Keratinocyte (primary cell): ENCODE measurements around the gene CCDC150. TPM values are rescaled to one million over a fixed set of nuclear protein-coding genes. Genes with fewer than 3 reads are reported as not detected.

ENCODE experiments used
- DNase-seq: peaks from one replicate; pipeline ENCODE4 v3.0.0-alpha.2; 2011; ENCODE audit warnings: low read depth, missing footprints, low spot score
- FAIRE-seq: peaks from 2 replicates; lab custom pipeline; 2011; peaks lifted over from hg19 to GRCh38; lab: Jason Lieb, UNC
- H2AFZ ChIP-seq: 2 replicates; pipeline ENCODE4 v1.6.0; 2012; ENCODE audit warnings: low read length, control low read depth, inconsistent platforms; ENCODE audit not compliant: control insufficient read depth
- H3K27ac ChIP-seq: 2 replicates; pipeline ENCODE4 v1.5.1; 2011; ENCODE audit warnings: low read length; ENCODE audit not compliant: control insufficient read depth, insufficient read depth
- H3K27me3 ChIP-seq: 3 replicates; pipeline ENCODE4 v1.6.0; 2011; ENCODE audit warnings: low read length; ENCODE audit not compliant: control insufficient read depth, insufficient read depth; ENCODE audit errors: extremely low read depth
- H3K36me3 ChIP-seq, 2 experiments: 2 replicates in 1 of 2; 3 replicates in 1 of 2; pipeline ENCODE4 v1.5.1; 2011; ENCODE audit warnings: low read length in 2 of 2, mild to moderate bottlenecking in 1 of 2; ENCODE audit not compliant: control insufficient read depth in 2 of 2, insufficient read depth in 2 of 2; ENCODE audit errors: extremely low read depth in 1 of 2
- H3K4me1 ChIP-seq: 3 replicates; pipeline ENCODE4 v1.5.1; 2011; ENCODE audit warnings: low read length; ENCODE audit not compliant: control insufficient read depth, insufficient read depth; ENCODE audit errors: extremely low read depth
- H3K4me2 ChIP-seq: 3 replicates; pipeline ENCODE4 v1.6.0; 2011; ENCODE audit warnings: low read depth, low read length; ENCODE audit not compliant: control insufficient read depth, insufficient read depth; ENCODE audit errors: extremely low read depth
- H3K4me3 ChIP-seq, 3 experiments: fragments of 200-600 bp in 1 of 3; sonication (generic) in 1 of 3; 2 replicates in 2 of 3; 3 replicates in 1 of 3; pipeline ENCODE4 v1.5.1; 2011 to 2016; ENCODE audit warnings: low read length in 3 of 3, mild to moderate bottlenecking in 3 of 3, control low read depth in 2 of 3, inconsistent platforms in 1 of 3, low read depth in 1 of 3, mixed read lengths in 1 of 3, mixed run types in 1 of 3, moderate library complexity in 1 of 3; ENCODE audit not compliant: control insufficient read depth in 2 of 3, insufficient read depth in 2 of 3; ENCODE audit errors: extremely low read depth in 1 of 3
- H3K79me2 ChIP-seq: 2 replicates; pipeline ENCODE4 v1.6.0; 2012; ENCODE audit warnings: low read length; ENCODE audit not compliant: control insufficient read depth, insufficient read depth
- H3K9ac ChIP-seq: 3 replicates; pipeline ENCODE4 v1.6.0; 2011; ENCODE audit warnings: low read length; ENCODE audit not compliant: control insufficient read depth, insufficient read depth; ENCODE audit errors: extremely low read depth
- H3K9me1 ChIP-seq: 3 replicates; pipeline ENCODE4 v1.6.0; 2011; ENCODE audit warnings: low read length; ENCODE audit not compliant: control insufficient read depth, insufficient read depth; ENCODE audit errors: extremely low read depth
- H3K9me3 ChIP-seq: 2 replicates; pipeline ENCODE4 v1.5.1; 2012; ENCODE audit warnings: low read depth, low read length; ENCODE audit not compliant: control insufficient read depth
- H4K20me1 ChIP-seq: 3 replicates; pipeline ENCODE4 v1.6.0; 2011; ENCODE audit warnings: low read length; ENCODE audit not compliant: control insufficient read depth, insufficient read depth; ENCODE audit errors: extremely low read depth
- EZH2 ChIP-seq: IDR thresholded peaks from one replicate; pipeline ENCODE4 v1.6.1; 2012; ENCODE audit warnings: inconsistent platforms, mild to moderate bottlenecking, low read length, moderate library complexity
- dilution Hi-C: fragments of 300-500 bp; cut with MboI; formaldehyde crosslinking; loops from one replicate; pipeline ENCODE4 v1.7.0; 2020; ENCODE audit warnings: low sequenced_read_pairs; ENCODE audit not compliant: extremely low pct_ligation_motif_present
- polyA plus RNA-seq, 5 experiments: library from polyadenylated mRNA; depleted of rRNA in 3 of 5; stranded (reverse) in 3 of 5; stranded (forward) in 1 of 5; unstranded in 1 of 5; fragments of >200 nt; gene quantifications; 1 replicate in 1 of 5; 2 replicates in 3 of 5; 3 replicates in 1 of 5; pipeline versions ENCODE4 v1.2.1 to v1.2.3, GENCODE V29; 2011 to 2012; ENCODE audit warnings: missing spikeins in 2 of 5, low read depth in 1 of 5, low replicate concordance in 1 of 5
- TF ChIP-seq, protein P1 (sequence below), 3 experiments: IDR thresholded peaks in 1 of 3; conservative IDR thresholded peaks in 1 of 3; optimal IDR thresholded peaks in 1 of 3; 2 replicates in 2 of 3; 3 replicates in 1 of 3; pipeline versions ENCODE3 to v1.5.1; 2011; ENCODE audit warnings: low read length in 3 of 3, mild to moderate bottlenecking in 3 of 3, moderate library complexity in 2 of 3, control low read depth in 1 of 3, inconsistent platforms in 1 of 3; ENCODE audit not compliant: insufficient read depth in 2 of 3; ENCODE audit errors: extremely low read depth in 1 of 3

CCDC150 gene
- polyA plus RNA-seq, 1 donor (not counting 4 experiments of a cell fraction or from before 2014, with no cell fraction given): 5.0 TPM

DNA sequence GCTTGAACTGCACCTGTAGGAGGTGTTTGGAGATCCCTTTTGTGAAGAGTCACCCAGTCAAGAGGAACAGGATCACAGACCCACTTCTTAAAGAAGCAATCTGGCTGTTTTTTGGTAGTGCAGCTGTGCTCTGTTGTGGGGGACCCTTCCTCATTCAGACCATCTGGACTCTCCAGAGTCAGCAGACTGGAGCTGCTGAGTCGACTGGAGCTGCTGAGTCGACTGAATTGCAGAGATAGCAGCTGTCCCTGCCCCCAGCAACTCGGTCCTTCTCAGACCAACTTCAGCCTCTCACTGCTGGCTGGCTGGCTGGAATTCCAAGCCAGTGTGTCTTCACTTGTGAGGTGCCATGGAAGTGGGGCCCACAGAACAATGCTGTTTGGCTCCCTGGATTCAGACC lies 103.2 kb downstream of the CCDC150 start:
- no peak for FAIRE-seq
- no peaks in the 10 kb centered on the region for H3K9me1 ChIP-seq
- no peak overlapping the region for H3K4me2 ChIP-seq
- no peak overlapping the region for H3K9ac ChIP-seq
- H4K20me1 ChIP-seq: no peaks in the 10 kb centered on the region
- TF ChIP-seq, protein P1, sequence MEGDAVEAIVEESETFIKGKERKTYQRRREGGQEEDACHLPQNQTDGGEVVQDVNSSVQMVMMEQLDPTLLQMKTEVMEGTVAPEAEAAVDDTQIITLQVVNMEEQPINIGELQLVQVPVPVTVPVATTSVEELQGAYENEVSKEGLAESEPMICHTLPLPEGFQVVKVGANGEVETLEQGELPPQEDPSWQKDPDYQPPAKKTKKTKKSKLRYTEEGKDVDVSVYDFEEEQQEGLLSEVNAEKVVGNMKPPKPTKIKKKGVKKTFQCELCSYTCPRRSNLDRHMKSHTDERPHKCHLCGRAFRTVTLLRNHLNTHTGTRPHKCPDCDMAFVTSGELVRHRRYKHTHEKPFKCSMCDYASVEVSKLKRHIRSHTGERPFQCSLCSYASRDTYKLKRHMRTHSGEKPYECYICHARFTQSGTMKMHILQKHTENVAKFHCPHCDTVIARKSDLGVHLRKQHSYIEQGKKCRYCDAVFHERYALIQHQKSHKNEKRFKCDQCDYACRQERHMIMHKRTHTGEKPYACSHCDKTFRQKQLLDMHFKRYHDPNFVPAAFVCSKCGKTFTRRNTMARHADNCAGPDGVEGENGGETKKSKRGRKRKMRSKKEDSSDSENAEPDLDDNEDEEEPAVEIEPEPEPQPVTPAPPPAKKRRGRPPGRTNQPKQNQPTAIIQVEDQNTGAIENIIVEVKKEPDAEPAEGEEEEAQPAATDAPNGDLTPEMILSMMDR (optimal IDR thresholded peaks at IDR 0.05 in 1 of 3, IDR thresholded peaks at IDR 0.05 in 1 of 3, conservative IDR thresholded peaks at IDR 0.05 in 1 of 3; ENCODE audit: extremely low read depth in 1 of 3, insufficient read depth in 2 of 3, low read length in 3 of 3): no peak
- no peaks in the 10 kb centered on the region for H3K79me2 ChIP-seq
- no peak overlapping the region for H2AFZ ChIP-seq
- no peak for DNase-seq
- no peaks in the 10 kb centered on the region for H3K36me3 ChIP-seq
- H3K4me3 ChIP-seq: no peak overlapping the region
- no peaks in the 10 kb centered on the region for H3K4me1 ChIP-seq
- dilution Hi-C loops: no loop called here
- no peaks in the 10 kb centered on the region for H3K9me3 ChIP-seq
- no peak overlapping the region for H3K27ac ChIP-seq
- H3K27me3 ChIP-seq: no peaks in the 10 kb centered on the region

DNA sequence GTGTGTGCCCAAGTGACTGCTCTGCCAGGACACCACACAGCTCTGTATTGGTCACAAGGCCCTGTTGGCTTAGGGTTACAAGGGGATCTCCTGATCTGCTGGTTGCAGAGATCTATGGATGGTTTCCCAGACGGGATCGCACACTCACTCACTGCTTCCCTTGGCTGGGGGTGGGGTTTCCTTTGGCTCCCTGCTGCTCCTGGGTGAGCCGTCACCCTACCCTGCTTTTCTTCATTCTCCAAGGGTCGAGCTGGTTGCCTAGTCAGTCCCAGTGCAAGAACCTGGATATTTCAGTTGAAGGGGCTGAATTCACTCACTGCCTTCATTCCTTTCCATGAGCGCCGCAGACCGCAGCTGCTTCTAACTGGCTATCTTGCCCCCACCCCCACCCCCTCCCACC lies 103.7 kb downstream of the CCDC150 start:
- Histone ChIP-seq H3K27ac (no peak overlapping the region), H3K4me2 (no peak overlapping the region), H2AFZ (no peak overlapping the region), H3K36me3 (no peaks in the 10 kb centered on the region), H4K20me1 (no peaks in the 10 kb centered on the region), H3K9me1 (no peaks in the 10 kb centered on the region), H3K9ac (no peak overlapping the region), H3K79me2 (no peaks in the 10 kb centered on the region), H3K4me1 (no peaks in the 10 kb centered on the region), H3K9me3 (no peaks in the 10 kb centered on the region), H3K4me3 (no peak overlapping the region), H3K27me3 (no peaks in the 10 kb centered on the region)
- DNase-seq (no peak), FAIRE-seq (no peak)
- dilution Hi-C loops: no loop called here
- no peak for TF ChIP-seq EZH2
- TF ChIP-seq, protein P1 (optimal IDR thresholded peaks at IDR 0.05 in 1 of 3, IDR thresholded peaks at IDR 0.05 in 1 of 3, conservative IDR thresholded peaks at IDR 0.05 in 1 of 3; ENCODE audit: extremely low read depth in 1 of 3, insufficient read depth in 2 of 3, low read length in 3 of 3): no peak
